Measurements from ENCODE around the gene DRD3.

Gene DRD3

DNA sequence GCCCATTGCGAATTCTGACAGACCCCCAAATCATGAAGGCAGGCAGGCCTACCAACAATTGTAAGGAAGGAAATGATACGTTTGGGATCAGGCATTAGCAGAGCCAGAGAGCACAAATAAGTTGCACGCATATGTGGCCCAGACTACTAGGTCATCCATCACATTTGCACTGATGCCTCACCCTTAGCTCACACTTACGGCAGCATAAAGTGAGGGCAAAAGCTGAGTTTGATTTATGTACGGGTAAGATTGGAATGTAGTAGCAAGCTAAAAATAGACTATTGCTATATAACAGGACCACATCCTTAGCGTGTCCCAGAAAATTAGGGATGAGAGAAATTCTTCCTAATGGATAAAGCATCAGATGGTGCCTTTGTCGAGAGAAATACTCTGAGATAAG is 63.7 kb downstream of the DRD3 start:
- DNase-seq, result no peak

- DNase-seq, result no peak
Observed at GRCh38 chr3:114114719-114115118, 64.1 kb downstream of the DRD3 start.

GRCh38 chr3:114112696-114113095 is 66.2 kb downstream of the DRD3 start:
- DNase-seq, result no peak

GRCh38 chr3:114111060-114111770 is 67.6 kb downstream of the DRD3 start:
- DNase-seq, result no peak

DNA sequence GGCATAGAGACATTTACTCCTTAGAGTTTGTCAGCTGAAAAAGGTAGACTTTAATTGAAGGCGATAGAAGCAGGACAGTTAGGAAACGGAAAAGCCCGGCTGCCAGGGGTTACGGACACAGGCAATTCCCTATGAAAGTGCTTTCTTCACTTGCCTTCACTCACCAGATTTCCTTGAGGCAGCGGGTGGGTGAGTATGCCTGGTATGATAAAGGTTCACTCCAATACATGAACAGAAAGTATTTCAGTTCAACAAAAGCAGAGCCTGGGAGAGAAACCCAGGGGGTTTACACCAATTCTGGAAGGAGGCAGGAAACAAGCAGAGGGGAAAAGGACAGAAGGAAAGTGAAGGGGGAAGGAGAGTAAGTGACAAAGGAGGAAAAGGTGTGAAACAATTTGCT is 68.4 kb downstream of the DRD3 start:
- no peak for DNase-seq

DNA sequence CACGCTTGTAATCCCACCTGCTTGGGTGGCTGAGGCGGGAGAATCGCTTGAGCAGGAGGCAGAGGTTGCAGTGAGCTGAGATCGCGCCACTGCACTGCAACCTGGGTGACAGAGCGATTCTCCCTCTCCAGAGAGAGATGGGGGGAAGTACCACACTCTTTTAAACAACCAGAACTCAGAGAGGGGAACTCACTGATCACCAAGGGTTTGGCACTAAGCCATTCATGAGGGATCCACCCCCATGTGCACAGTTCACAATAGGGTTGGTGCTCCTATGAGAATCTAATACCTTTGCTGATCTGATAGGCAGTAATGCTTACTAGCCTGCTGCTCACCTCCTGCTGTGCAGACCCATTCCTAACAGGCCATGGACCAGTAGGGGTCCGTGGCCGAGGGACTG is 70.7 kb downstream of the DRD3 start:
- no peak for DNase-seq

DNA sequence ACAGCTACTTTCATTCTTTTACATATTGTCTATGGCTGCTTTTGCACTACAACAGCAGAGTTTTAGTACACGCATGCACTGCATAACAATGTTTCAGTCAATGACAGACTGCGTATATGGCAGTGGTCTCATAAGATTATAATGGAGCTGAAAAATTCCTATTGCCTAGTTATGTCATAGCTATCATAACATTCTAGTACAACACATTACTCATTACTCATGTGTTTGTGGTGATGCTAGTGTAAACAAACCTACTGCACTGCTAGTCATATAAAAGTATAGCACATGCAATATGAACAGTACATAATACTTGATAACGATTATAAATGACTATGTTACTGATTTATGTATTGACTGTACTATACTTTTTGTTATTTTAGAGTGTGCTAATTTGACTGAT is 74.4 kb downstream of the DRD3 start:
- DNase-seq, result no peak

GRCh38 chr3:114103858-114104257 is 75.0 kb downstream of the DRD3 start:
- DNase-seq, result no peak

DNA sequence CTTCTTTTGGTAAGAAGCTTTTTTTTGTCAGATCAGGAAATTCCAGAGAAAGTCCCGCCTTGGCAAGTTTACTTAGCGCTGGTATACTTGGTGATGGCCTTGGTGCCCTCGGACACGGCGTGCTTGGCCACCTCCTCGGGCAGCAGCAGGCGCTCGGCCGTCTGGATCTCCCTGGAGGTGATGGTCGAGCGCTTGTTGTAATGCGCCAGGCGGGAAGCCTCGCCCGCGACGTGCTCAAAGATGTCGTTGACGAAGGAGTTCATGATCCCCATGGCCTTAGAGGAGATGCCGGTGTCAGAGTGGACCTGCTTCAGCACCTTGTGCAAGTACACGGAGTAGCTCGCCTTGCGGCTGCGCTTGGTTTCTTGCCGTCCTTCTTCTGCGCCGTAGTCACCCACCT is 75.7 kb downstream of the DRD3 start:
- no peak for DNase-seq

- no peak for DNase-seq
Observed at GRCh38 chr3:114101101-114101500, 77.8 kb downstream of the DRD3 start.

- DNase-seq, result no peak
Observed at GRCh38 chr3:114095796-114096195, 83.1 kb downstream of the DRD3 start.

- DNase-seq, result no peak
Observed at GRCh38 chr3:114093596-114093995, 85.3 kb downstream of the DRD3 start.

DNA sequence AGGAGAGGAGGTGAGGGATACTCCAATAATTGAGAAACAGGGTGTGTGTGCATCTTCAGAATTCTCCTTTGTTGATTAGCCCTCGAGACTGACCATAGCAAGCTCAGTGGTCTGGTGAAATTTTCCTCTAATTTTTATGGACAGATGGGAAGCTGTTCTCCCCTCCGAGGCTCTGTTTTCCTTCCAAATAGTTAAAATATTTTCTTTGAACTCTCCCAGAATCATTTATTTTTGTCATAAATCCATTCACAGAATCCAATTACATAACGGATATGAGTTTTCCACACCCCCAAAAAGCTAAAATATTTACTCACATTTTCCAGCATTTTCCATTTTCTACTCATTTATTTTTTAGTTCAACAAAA is 85.9 kb downstream of the DRD3 start:
- no peak for DNase-seq

- no peak for DNase-seq
Observed at GRCh38 chr3:114092151-114093015, 86.5 kb downstream of the DRD3 start.

DNA sequence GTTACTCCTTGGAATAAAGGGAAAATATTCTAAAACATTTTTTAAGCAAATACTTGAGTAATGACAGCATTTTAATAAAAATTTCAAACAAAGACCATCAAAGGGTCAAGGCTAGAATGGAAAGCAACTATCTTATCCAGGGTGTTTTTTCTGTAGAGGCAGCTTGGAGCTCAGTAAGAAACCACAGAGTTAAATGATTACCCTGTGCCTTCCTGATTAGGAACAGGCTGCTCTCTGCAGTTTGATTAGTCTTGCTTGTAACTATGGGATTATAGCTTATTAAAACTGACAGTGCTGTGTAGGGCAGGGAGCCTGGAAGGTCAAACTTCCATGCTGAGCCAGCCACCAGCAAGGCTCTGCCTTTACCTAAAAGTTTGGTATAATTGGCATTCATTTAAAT is 89.2 kb downstream of the DRD3 start:
- DNase-seq, result no peak

DNA sequence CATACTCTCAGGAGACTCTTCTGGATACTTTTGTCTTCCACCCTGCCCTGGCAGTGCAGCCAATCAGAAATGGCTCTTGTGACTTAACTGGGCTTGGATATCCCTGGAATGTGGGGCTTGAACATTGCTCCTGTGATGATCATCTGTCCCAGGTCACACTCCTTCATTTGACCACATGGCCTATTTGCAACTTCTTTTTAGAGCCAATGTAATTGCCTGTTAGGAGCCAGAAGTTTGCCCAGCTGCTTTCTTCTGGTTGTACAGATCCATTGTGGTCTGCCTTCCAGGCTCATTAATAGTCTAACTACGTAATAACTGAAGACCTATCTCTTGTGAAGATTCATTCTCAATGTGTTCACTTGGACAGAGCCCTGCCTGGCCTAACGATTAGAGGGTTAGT is 92.5 kb downstream of the DRD3 start:
- DNase-seq, result no peak

DNA sequence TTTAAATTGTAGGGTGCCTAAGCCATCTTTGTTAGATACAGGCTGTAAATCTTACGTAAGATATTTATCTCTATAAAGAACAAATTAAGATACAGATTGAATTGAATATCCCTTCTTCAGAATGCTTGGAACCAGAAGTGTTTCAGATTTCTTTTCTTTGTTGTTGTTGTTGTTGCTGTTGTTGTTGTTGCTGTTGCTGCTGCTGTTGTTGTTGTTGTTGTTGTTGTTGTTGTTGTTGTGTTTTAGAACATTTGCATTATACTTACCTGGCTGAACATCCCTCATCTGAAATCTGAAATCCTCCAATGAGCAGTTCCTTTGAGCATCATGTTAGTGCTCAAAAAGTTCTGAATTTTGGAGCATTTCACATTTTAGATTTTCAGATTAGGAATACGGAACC is 95.7 kb downstream of the DRD3 start:
- no peak for DNase-seq

GRCh38 chr3:114081037-114081436 is 97.8 kb downstream of the DRD3 start:
- no peak for DNase-seq

DNA sequence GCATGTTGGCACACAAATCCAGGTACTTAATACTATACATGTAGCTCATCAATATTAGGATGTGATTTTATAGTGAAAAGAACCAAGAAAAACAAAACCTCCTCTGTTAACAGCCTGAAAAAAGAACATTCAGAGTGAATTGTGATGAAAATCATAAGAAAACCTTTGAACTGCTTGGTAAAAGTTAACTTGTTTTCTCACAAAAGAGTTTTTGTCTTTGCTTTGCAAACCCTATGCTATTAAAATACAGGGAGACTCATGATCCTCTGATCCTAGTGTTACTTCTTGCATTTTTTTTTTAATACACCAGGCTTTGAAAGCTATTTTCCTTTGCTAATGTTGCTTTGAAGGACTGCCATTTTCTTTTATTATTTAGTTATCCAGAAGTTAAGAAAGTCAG is 98.7 kb downstream of the DRD3 start:
- DNase-seq, result no peak

GRCh38 chr3:114079761-114080160 is 99.1 kb downstream of the DRD3 start:
- no peak for DNase-seq

DNA sequence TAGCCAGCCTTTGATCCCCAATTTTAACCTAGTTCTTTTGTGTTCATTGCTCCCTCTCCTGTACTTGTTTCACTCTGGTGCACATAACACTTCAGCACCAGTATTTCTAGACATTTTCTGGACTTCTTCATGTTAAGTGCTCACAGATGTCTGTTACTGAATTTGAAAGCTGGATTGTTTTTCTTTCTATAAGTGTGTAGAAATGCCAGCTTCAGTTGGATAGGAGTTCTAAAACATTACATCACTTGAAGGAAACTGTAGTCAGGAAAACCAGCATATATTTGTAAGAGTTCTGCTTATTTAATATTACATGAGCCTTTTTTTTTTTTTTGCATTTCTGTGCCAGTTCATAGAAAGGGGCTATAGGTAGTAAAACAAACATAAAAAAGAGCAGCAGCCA is 100.7 kb downstream of the DRD3 start:
- DNase-seq, result no peak
